Liver (tissue), 9 donors: ENCODE data around the gene ZNF443. TPM values are rescaled to one million over a fixed set of nuclear protein-coding genes. Genes with fewer than 3 reads are reported as not detected.
A peak's percentile ranks its signal among the peaks of the same experiment; 100 is the strongest.

Experiments
- DNase-seq: peaks from one replicate; pipeline ENCODE4 v3.0.0-alpha.2; 2017; ENCODE audit warnings: low spot score
- H3K27ac ChIP-seq, 2 donors: one replicate each; pipeline ENCODE4 v1.7.0; 2013; ENCODE audit warnings: inconsistent platforms in 2 of 2, low read length in 2 of 2, control low read depth in 1 of 2, low read depth in 1 of 2, mild to moderate bottlenecking in 1 of 2
- H3K27me3 ChIP-seq, 4 donors: one replicate each; pipeline versions ENCODE4 v1.6.1 to v1.7.0; 2013; ENCODE audit warnings: low read length in 3 of 4, inconsistent platforms in 1 of 4, mild to moderate bottlenecking in 1 of 4, moderate library complexity in 1 of 4; ENCODE audit not compliant: control insufficient read depth in 4 of 4, insufficient read depth in 4 of 4
- H3K36me3 ChIP-seq, 4 donors: one replicate each; pipeline versions ENCODE4 v1.6.1 to v1.7.0; 2013; ENCODE audit warnings: low read length in 3 of 4, mild to moderate bottlenecking in 3 of 4, low read depth in 1 of 4, moderate library complexity in 1 of 4; ENCODE audit not compliant: control insufficient read depth in 4 of 4, insufficient read depth in 3 of 4
- H3K4me1 ChIP-seq, 4 donors: one replicate each; pipeline versions ENCODE4 v1.6.1 to v1.7.0; 2013; ENCODE audit warnings: low read length in 3 of 4, mild to moderate bottlenecking in 3 of 4, moderate library complexity in 1 of 4; ENCODE audit not compliant: control insufficient read depth in 4 of 4, insufficient read depth in 4 of 4
- H3K4me3 ChIP-seq, 3 donors: one replicate each; pipeline versions ENCODE4 v1.6.1 to v1.7.0; 2013; ENCODE audit warnings: low read length in 3 of 3, control low read depth in 1 of 3, low read depth in 1 of 3, mild to moderate bottlenecking in 1 of 3
- H3K9ac ChIP-seq, 2 donors: one replicate each; pipeline ENCODE4 v1.7.0; 2013; ENCODE audit warnings: low read length in 2 of 2, mild to moderate bottlenecking in 2 of 2, moderate library complexity in 2 of 2, control low read depth in 1 of 2, low read depth in 1 of 2
- H3K9me3 ChIP-seq, 4 donors: one replicate each; pipeline versions ENCODE4 v1.6.1 to v1.7.0; 2013; ENCODE audit warnings: low read length in 3 of 4; ENCODE audit not compliant: control insufficient read depth in 4 of 4
- EGR1 ChIP-seq, 2 donors: IDR thresholded peaks; 2 replicates each; pipeline ENCODE4 v1.6.1; 2016 to 2018; ENCODE audit warnings: antibody characterized with exemption in 2 of 2, low read depth in 2 of 2
- FOXA1 ChIP-seq: IDR thresholded peaks from 2 replicates; pipeline ENCODE4 v1.6.1; 2016; ENCODE audit warnings: antibody characterized with exemption
- FOXA2 ChIP-seq: IDR thresholded peaks from 2 replicates; pipeline ENCODE4 v1.6.1; 2016; ENCODE audit warnings: antibody characterized with exemption
- GABPA ChIP-seq, 2 donors: IDR thresholded peaks in 1 of 2; conservative IDR thresholded peaks in 1 of 2; 2 replicates each; pipeline ENCODE4 v1.6.1; 2016; ENCODE audit warnings: antibody characterized with exemption in 2 of 2, mild to moderate bottlenecking in 1 of 2, moderate library complexity in 1 of 2
- HNF4A ChIP-seq, 2 donors: conservative IDR thresholded peaks; 2 replicates each; pipeline ENCODE4 v1.6.1; 2016; ENCODE audit warnings: antibody characterized with exemption in 2 of 2, mild to moderate bottlenecking in 2 of 2
- HNF4G ChIP-seq: IDR thresholded peaks from 2 replicates; pipeline ENCODE4 v1.6.1; 2016; ENCODE audit warnings: antibody characterized with exemption
- JUND ChIP-seq, 2 donors: IDR thresholded peaks; 2 replicates each; pipeline ENCODE4 v1.6.1; 2016; ENCODE audit warnings: antibody characterized with exemption in 2 of 2
- NR2F2 ChIP-seq: IDR thresholded peaks from 2 replicates; pipeline ENCODE4 v1.6.1; 2016; ENCODE audit warnings: antibody characterized with exemption
- RAD21 ChIP-seq, 2 donors: IDR thresholded peaks; 2 replicates each; pipeline ENCODE4 v1.6.1; 2016; ENCODE audit warnings: antibody characterized with exemption in 2 of 2, mild to moderate bottlenecking in 2 of 2
- RXRA ChIP-seq, 2 donors: IDR thresholded peaks; 2 replicates each; pipeline ENCODE4 v1.6.1; 2017 to 2018; ENCODE audit warnings: antibody characterized with exemption in 2 of 2, mild to moderate bottlenecking in 1 of 2
- SP1 ChIP-seq: IDR thresholded peaks from 2 replicates; pipeline ENCODE4 v1.6.1; 2018; ENCODE audit warnings: antibody characterized with exemption, mild to moderate bottlenecking
- TAF1 ChIP-seq: conservative IDR thresholded peaks from 2 replicates; pipeline ENCODE4 v1.6.1; 2016; ENCODE audit warnings: antibody characterized with exemption, mild to moderate bottlenecking
- YY1 ChIP-seq: IDR thresholded peaks from 2 replicates; pipeline ENCODE4 v1.6.1; 2016; ENCODE audit warnings: antibody characterized with exemption, mild to moderate bottlenecking
- WGBS: extraction: QIAGEN DNeasy Blood & Tissue Kit; methylation state at CpG from one replicate; pipeline ENCODE4 v1.1.7; 2013; 5-methylcytosine and 5-hydroxymethylcytosine counted together
- polyA plus RNA-seq, 2 donors: library from polyadenylated mRNA; stranded (reverse) in 1 of 2; unstranded in 1 of 2; fragments of 200-250 nt in 1 of 2; fragments of >200 nt in 1 of 2; fragmentation: Nextera tagmentation in 1 of 2; extraction: Ambion mirVana in 1 of 2; gene quantifications; one replicate each; pipeline versions ENCODE4 v1.2.1 to v1.2.3, GENCODE V29; 2013 to 2015
- total RNA-seq, 2 donors: library from RNA; depleted of rRNA; stranded (reverse); fragments of >200 nt; gene quantifications; one replicate each; pipeline ENCODE4 v1.2.3, GENCODE V29; 2014
- TF ChIP-seq, protein P1 (sequence below): IDR thresholded peaks from 2 replicates; pipeline ENCODE4 v1.6.1; 2016; ENCODE audit warnings: antibody characterized with exemption, mild to moderate bottlenecking
- TF ChIP-seq, protein P2 (sequence below): fragments of 150-350 bp; IDR thresholded peaks from 2 replicates; pipeline ENCODE4 v1.5.1; 2017; ENCODE audit warnings: improper control_type of control experiment, low read depth, low read length; ENCODE audit not compliant: missing input control
- TF ChIP-seq, protein P3 (sequence below): IDR thresholded peaks from 2 replicates; pipeline ENCODE4 v1.6.1; 2016; ENCODE audit warnings: antibody characterized with exemption
- TF ChIP-seq, protein P4 (sequence below): IDR thresholded peaks from 2 replicates; pipeline ENCODE4 v1.6.1; 2016; ENCODE audit warnings: antibody characterized with exemption
- TF ChIP-seq, protein P5 (sequence below): IDR thresholded peaks from 2 replicates; pipeline ENCODE4 v1.6.1; 2016; ENCODE audit warnings: antibody characterized with exemption
- donor health status: healthy.
- donor health status: healthy.
- donor health status: healthy.
- donor health status: healthy.
- donor health status: healthy.

Gene ZNF443
- total and polyA plus RNA-seq, 4 donors: 1.1 to 7.4 (median 2.3) TPM

DNA sequence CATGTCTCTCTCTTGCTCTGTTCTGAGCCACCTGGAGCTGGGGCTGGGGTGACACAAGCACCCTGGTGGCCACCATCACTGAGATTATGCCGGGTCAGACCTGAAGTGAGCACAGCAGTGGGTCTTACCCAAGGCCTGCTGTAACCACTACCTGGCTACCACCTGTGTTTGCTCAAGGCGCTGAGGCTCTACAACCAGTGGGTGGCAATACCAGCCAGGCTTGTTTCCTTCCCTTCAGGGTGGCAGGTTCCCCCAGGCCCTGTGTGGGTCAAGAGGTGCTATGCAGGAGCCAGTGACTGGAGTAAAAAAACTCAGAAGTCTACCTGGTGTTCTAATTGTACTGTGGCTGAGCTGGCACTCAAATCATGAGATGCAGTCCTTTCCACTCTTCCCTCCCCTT is 8.0 kb upstream of the ZNF443 start:
- TF ChIP-seq HNF4G: no peak
- TF ChIP-seq YY1: no peak
- TF ChIP-seq, protein P1, sequence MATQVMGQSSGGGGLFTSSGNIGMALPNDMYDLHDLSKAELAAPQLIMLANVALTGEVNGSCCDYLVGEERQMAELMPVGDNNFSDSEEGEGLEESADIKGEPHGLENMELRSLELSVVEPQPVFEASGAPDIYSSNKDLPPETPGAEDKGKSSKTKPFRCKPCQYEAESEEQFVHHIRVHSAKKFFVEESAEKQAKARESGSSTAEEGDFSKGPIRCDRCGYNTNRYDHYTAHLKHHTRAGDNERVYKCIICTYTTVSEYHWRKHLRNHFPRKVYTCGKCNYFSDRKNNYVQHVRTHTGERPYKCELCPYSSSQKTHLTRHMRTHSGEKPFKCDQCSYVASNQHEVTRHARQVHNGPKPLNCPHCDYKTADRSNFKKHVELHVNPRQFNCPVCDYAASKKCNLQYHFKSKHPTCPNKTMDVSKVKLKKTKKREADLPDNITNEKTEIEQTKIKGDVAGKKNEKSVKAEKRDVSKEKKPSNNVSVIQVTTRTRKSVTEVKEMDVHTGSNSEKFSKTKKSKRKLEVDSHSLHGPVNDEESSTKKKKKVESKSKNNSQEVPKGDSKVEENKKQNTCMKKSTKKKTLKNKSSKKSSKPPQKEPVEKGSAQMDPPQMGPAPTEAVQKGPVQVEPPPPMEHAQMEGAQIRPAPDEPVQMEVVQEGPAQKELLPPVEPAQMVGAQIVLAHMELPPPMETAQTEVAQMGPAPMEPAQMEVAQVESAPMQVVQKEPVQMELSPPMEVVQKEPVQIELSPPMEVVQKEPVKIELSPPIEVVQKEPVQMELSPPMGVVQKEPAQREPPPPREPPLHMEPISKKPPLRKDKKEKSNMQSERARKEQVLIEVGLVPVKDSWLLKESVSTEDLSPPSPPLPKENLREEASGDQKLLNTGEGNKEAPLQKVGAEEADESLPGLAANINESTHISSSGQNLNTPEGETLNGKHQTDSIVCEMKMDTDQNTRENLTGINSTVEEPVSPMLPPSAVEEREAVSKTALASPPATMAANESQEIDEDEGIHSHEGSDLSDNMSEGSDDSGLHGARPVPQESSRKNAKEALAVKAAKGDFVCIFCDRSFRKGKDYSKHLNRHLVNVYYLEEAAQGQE: no peak
- TF ChIP-seq SP1: no peak
- TF ChIP-seq RAD21 (IDR thresholded peaks at IDR 0.05): no peak
- TF ChIP-seq RXRA (IDR thresholded peaks at IDR 0.05): no peak
- TF ChIP-seq HNF4A (conservative IDR thresholded peaks at IDR 0.05): no peak
- no peak for TF ChIP-seq FOXA2
- TF ChIP-seq, protein P2, sequence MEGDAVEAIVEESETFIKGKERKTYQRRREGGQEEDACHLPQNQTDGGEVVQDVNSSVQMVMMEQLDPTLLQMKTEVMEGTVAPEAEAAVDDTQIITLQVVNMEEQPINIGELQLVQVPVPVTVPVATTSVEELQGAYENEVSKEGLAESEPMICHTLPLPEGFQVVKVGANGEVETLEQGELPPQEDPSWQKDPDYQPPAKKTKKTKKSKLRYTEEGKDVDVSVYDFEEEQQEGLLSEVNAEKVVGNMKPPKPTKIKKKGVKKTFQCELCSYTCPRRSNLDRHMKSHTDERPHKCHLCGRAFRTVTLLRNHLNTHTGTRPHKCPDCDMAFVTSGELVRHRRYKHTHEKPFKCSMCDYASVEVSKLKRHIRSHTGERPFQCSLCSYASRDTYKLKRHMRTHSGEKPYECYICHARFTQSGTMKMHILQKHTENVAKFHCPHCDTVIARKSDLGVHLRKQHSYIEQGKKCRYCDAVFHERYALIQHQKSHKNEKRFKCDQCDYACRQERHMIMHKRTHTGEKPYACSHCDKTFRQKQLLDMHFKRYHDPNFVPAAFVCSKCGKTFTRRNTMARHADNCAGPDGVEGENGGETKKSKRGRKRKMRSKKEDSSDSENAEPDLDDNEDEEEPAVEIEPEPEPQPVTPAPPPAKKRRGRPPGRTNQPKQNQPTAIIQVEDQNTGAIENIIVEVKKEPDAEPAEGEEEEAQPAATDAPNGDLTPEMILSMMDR: no peak
- no peak for TF ChIP-seq FOXA1
- TF ChIP-seq JUND (IDR thresholded peaks at IDR 0.05): no peak
- no peak for TF ChIP-seq GABPA (IDR thresholded peaks at IDR 0.05 in 1 of 2, conservative IDR thresholded peaks at IDR 0.05 in 1 of 2)
- TF ChIP-seq, protein P3, sequence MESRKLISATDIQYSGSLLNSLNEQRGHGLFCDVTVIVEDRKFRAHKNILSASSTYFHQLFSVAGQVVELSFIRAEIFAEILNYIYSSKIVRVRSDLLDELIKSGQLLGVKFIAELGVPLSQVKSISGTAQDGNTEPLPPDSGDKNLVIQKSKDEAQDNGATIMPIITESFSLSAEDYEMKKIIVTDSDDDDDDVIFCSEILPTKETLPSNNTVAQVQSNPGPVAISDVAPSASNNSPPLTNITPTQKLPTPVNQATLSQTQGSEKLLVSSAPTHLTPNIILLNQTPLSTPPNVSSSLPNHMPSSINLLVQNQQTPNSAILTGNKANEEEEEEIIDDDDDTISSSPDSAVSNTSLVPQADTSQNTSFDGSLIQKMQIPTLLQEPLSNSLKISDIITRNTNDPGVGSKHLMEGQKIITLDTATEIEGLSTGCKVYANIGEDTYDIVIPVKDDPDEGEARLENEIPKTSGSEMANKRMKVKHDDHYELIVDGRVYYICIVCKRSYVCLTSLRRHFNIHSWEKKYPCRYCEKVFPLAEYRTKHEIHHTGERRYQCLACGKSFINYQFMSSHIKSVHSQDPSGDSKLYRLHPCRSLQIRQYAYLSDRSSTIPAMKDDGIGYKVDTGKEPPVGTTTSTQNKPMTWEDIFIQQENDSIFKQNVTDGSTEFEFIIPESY: no peak
- TF ChIP-seq EGR1 (IDR thresholded peaks at IDR 0.05; ENCODE audit: low read depth in 2 of 2): no peak
- TF ChIP-seq, protein P4, sequence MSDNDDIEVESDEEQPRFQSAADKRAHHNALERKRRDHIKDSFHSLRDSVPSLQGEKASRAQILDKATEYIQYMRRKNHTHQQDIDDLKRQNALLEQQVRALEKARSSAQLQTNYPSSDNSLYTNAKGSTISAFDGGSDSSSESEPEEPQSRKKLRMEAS: no peak
- TF ChIP-seq NR2F2: no peak
- TF ChIP-seq TAF1: no peak
- TF ChIP-seq, protein P5, sequence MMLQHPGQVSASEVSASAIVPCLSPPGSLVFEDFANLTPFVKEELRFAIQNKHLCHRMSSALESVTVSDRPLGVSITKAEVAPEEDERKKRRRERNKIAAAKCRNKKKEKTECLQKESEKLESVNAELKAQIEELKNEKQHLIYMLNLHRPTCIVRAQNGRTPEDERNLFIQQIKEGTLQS: no peak
- Histone ChIP-seq H3K9me3 (peaks cover 5 to 28% (median 12%) of the 10 kb centered on the region in 4 donors), H3K4me1 (no peaks in the 10 kb centered on the region)

More for the DNA sequence above, 8.0 kb upstream of the ZNF443 start:
- WGBS: 76% methylated on average over 2 of the region's 2 CpGs
- DNase-seq: no peak
- Histone ChIP-seq H3K27me3 (no peaks in the 10 kb centered on the region), H3K27ac (no peak overlapping the region), H3K36me3 (no peaks in the 10 kb centered on the region), H3K9ac (no peak overlapping the region), H3K4me3 (peak overlapping the region in 2 of 3 donors; percentile 20 to 28)
